Raji (cell line): ENCODE data around the gene OR6Q1.

Experiments
- POLR2A ChIP-seq: IDR thresholded peaks from 2 replicates; pipeline ENCODE4 v1.6.1; 2011; ENCODE audit warnings: low read depth, low read length, control low read depth; ENCODE audit not compliant: insufficient read depth

The OR6Q1 gene, protein sequence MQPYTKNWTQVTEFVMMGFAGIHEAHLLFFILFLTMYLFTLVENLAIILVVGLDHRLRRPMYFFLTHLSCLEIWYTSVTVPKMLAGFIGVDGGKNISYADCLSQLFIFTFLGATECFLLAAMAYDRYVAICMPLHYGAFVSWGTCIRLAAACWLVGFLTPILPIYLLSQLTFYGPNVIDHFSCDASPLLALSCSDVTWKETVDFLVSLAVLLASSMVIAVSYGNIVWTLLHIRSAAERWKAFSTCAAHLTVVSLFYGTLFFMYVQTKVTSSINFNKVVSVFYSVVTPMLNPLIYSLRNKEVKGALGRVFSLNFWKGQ

DNA sequence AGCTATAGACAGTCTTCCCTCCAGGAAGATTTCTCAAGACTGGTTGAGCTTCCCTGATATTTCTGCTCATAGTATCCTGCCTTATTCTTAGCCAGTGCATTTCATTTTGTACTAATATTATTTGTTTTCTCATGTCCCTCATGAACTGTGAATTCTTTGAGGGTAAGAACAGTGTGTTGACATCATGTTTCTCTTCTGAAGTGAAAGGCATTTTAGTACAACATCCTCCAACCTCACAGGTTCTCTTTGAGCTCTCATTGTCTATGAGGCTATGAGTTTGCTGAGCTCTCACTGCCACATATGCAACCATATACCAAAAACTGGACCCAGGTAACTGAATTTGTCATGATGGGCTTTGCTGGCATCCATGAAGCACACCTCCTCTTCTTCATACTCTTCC, at the start of gene OR6Q1:
Gene OR6Q1, plus strand, starts transcription at position 301 of the 400 bp plus-strand sequence. Its CDS starts 0 bp downstream, at position 301.
- TF ChIP-seq POLR2A, result no peak

DNA sequence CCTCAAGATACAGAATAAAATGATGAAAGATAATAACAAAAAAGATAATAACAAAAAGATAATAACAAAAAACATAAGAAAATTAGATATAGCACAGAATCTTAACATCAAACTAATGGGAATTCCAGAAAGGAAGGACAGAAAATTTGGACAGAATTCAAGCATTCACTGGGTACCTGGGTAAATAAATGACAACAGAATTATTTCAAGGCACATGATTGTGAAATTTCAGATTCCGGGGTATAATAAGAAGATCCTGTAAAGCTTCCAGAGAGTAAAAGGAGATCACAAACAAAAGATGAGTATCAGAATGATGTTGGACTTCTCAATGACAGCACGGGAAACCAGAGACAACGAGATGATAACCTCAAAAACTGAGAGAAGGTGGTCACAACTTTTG, 49.2 kb upstream of the OR6Q1 start:
- no peak for TF ChIP-seq POLR2A

DNA sequence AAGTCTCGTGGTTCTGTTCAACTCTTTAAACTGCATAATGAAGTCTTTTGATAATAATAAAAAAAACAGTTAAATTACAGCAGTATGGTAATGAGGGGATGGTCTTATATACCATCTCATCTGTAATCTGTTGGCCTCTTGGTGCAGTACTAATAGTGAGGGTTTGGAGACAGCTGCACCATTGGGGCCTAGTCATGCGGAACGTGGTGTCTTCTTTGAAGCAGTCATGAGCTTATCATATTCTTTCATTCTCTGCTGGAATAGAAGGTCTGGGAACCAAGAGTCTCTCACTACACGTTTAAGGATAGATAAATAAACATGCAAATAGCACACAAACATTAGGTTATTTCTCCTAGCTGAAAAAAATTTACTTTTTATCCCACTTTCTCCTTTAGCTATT, 48.0 kb upstream of the OR6Q1 start:
- TF ChIP-seq POLR2A, result no peak

DNA sequence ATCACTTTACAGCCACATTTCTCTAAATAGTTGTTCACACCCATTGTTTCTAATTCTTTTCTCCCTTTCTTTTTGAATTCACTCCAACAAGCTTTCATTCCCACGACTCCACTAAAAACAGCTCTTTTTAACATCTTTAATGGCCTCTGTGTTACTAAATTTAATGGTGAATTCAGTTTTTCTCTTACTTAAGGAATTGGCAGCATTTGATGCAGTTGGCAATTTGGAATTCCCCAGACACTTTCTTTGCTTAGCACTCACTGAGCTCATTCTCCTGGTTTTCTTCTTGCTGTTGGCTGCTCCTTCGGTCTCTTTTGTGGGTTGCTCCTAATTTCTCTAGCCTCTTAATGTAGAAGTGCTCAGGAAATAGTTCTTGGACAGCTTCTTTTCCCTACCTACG, 47.6 kb upstream of the OR6Q1 start:
- no peak for TF ChIP-seq POLR2A

DNA sequence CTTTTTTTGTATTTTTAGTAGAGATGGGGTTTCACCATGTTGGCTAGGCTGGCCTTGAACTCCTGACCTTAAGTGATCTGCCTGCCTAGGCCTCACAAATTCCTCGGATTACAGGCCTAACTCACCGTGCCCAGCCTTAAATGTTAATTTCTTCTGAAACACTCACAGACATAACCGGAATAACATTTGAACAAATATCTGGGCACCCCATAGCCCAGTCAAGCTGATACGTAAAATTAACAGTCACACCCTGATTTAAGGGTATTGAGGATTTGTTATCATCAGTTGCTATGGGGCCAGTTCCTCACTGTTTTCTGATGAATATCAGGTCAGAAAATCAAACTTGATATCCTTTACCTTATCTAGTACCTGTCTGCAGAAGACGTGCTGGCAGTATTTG, 30.1 kb upstream of the OR6Q1 start:
- no peak for TF ChIP-seq POLR2A

DNA sequence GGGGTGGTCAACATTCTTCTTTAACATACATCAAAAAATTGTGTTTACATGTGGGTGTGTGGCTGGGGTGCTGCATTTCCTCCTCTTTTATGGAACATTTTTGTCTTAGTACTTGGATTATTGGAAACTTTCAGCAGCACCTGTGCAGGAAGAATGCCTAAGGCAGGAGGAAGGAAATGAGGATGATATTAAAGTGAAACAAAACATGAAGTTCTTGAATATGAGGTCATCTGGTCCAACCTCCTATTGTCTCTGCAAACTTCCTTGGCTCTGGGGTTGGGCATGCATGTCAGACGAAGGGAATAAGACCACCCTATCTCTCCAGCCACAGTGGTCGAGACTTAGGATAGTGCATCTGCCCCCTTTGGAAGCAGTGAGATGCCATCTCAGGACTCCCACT, 27.7 kb upstream of the OR6Q1 start:
- no peak for TF ChIP-seq POLR2A

DNA sequence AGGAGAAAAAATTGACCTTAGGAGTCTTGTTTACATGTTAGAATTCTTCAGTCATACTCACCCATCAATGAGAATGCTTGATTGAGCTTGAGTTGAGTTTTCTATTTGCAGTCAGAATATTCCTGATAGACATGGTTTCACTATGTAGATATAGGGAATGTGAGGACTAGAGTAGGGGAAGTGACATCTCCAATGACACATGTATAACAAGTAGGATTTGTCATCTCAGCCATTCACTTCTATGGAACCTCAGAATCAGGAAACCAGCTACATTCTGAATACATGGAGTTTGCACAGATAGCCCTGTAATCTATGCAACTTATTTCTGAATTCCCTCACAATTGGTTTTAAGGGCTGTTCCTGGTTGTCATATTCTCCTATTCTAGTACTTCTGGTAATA, 27.2 kb upstream of the OR6Q1 start:
- TF ChIP-seq POLR2A, result no peak

DNA sequence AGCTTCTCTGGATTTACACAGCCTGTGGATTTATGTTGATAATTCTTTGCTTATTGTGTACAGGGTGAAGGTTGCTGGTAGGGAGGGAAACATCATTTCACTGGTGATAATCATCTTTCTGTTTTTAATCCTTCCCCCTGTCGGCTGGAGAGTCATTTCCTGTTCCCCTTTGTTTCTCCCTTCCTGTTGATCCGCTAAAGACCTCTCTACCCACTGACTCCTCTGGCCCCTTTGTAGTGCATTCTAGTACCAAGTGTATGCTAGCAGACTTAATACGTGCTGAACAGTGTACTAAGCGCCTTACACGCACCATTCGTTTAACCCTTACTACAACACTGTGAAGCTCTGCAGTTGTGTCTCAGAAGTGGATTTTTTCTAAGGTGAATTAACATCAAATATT, 26.1 kb upstream of the OR6Q1 start:
- no peak for TF ChIP-seq POLR2A

DNA sequence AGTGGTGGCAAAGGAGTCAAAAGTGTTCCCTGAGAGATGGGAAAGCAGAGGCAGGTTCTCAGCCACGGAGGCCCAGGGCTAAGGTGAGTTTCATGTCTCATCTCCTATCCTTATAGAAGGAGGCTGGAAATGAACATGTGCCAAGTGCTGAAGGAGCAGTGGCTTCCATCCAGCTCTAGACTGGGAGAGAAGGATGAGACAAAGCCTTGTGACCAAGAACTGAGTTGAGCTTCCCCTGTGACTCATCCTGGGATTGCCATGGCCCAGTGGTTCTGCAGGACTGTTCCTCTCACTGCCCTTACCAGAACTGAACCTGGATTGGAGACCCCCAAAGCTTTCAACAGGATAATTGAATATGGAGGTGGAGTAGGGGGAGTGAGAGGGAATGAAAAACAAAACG, 23.8 kb upstream of the OR6Q1 start:
- TF ChIP-seq POLR2A, result no peak

DNA sequence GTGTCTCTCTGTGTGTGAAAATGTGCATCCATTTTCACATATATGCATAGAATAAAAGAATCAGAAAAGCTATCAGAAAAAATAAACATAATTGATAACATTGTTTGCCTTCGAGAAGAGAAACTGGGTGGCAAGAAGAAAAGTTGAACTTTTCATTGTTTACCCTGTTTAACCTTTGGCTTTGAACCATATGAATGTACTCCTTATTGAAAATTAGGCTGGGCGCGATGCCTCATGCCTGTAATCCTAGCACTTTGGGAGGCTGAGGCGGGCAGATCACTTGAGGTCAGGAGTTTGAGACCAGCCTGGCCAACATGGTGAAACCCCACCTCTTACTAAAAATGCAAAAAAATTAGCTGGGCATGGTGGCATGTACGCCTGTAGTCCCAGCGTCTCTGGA, 19.0 kb upstream of the OR6Q1 start:
- TF ChIP-seq POLR2A, result no peak

DNA sequence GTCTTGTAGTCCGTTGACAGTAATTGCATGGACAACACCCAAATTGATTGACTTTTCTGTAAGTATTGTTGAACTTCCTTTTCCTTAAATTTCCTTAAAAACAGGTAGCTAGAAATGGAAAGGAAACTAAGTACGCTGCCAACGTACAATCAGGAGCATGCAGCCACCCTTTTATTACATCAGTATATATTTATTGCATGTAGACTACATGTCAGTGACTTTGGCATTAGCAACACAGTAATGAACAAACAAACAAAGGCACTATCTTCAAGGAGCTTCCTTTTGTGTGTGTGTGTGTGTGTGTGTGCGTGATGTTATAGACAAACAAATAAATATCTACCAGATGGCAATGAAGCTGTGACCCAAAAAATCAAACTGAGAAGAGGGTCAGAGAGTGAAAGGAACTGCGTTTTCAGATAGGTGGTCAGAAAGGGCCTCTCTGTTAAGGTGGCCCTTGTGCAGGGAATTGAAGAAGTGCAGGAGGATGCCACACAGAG, 7.3 kb upstream of the OR6Q1 start, which contains the start of gene OR9Q1:
Gene OR9Q1, plus strand, starts transcription at position 447 of the 497 bp plus-strand sequence. CDS start 155,564 bp downstream, outside the sequence.
- no peak for TF ChIP-seq POLR2A

DNA sequence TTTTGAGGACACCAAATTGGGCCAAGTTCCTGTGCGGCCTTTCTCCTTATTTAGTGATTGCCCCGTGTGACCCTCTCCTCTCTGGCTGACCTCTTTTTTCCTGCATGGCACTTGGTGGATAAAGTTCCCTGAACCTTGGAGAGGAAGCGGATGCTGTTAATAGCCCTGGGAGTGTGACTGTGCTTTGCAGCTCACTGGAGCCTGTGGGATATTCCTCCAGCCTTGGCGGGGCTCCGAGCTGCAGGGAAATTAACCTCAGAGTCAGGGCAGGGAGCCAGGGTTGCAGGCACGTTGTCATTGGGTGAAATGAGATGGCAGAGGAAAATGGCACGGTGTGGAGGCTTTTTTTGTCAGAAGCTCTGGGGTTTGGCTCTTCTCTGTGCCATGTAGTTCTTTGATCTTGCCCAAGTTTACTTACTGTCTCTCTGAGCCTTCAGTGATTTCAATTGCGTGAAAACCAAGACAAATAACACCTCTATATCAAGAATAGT, 6.1 kb upstream of the OR6Q1 start:
- no peak for TF ChIP-seq POLR2A

DNA sequence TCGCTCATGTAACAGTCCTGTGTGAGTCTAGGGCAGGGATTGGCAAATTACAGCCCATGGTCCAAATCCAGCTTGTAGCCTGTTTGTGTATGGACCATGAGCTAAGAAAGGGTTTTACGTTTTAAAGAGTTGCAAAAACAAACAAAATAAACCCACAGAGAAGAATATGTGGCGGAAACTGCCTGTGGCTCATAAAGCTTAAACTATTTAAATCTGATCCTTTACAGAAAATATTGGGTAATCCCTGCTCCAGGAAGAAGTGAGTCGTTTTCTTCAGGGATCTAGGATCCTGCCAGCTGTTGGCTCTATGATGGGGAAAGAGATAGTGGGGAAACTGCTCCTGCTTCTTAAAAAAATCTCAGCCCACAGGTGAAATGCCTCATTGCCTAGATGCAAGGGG, 3.4 kb upstream of the OR6Q1 start:
- no peak for TF ChIP-seq POLR2A

DNA sequence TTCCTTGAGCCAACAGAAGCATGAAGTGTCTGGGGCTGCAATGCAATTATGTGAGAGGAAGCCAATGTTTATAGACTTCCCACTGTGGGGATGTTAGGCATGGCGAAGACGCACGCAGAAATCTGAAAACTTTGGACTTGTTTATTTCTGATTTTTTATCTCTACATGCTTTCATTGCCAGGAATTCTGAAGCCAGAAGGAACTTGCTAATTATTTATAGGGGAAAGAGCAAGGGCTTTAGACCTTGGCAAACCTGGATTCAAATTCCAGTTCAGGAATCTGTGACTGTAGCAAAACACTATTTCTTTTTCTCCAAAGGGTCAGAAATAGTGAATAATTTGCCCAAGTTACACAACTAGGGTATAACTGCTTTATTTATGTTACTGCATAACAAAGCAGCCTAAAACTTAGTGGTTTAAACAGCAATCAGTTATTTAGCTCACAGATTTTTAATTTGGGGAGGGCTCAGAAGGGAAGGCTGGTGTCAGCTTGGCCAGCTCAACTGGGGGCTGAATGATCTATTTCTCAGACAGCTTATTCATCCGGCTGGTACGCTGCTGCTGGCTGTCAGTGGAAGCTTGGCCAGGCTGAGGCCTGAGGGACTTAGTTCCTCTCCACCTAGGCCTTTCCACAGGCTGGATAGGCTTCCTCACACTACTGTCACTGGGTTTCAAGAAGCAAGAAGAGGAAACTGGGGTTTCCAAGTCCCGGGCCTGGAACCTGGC, 1.9 kb upstream of the OR6Q1 start:
- TF ChIP-seq POLR2A, result no peak

DNA sequence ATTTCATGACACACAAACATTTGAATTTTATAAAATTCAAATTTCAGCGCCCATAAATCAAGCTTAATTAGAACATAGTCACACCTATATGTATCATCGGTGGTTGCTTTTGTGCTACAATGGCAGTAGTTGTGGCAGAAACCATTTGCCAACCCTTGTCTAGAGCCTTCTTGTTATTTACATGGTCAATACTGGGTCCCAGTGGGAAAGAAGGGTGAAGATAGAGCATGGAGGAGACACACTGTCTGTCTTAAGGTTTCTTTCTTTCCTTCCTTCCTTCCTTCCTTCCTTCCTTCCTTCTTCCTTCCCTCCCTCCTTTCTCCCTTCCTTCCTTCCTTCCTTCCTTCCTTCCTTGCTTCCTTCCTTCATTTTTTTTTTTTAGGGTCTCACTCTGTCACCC, 3.7 kb downstream of the OR6Q1 start:
- no peak for TF ChIP-seq POLR2A

DNA sequence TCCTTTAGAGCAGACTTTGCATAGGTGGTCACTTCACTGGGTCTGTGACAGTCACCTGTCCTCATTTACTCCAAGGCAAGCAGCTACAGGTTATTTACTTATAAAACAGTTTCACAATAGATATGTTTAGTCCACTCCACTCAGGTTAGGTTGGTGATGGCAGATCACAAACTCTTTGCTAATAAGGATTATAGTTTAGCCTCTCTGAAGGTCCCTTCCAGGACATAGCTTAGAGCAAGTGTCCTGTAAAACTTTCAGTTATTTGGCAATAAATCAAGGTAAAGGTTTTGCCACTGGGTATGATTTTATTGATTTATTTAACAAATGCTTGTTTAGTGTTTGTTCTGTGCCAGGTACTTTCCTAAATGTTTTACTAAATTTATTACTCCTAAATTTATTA, 8.8 kb downstream of the OR6Q1 start:
- TF ChIP-seq POLR2A, result no peak

DNA sequence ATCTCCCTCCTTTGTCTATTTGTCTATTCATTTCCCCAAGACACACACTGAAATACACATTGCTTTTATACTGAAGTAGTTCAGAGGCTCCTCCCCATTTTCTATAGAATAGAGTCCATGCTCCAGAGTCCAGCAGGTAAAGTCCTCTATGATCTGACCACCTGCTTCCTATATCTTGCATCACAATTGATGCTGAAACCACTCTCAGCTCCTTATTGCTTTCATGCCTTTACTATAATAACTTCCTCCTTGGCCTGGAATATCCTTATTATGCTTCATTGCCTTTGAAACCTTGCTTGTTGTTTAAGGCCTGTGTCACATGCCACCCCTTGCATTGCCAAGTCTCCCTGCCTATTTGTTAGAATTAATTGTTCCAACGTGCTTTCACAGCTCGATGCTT, 12.6 kb downstream of the OR6Q1 start:
- TF ChIP-seq POLR2A, result no peak

DNA sequence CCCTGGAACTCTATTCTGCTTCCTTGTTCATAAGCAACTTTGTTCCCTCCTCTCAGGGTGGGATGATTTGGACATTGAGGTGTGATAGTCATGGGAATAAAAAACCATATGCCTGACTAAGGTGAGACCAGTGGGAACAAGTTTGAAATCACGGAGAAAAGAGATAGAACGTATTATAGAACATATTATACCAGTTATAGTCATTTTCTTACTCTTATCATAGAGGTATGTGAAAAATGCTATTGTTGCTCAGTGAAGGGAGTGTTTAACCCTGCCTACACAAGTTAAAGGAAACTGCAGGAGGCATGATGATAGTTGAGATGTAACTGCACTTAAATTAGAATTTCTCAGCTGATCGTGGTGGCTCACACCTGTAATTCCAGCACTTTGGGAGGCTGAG, 15.5 kb downstream of the OR6Q1 start:
- no peak for TF ChIP-seq POLR2A
